IMR-90 (cell line): ENCODE data around the gene STARD13. TPM values are rescaled to one million over a fixed set of nuclear protein-coding genes. Genes with fewer than 3 reads are reported as not detected.

Experiments used
- ATAC-seq: fragments of 200-7000 bp; cut with Tn5 transposase; 2 replicates; pipeline ENCODE4 v1.9.1; 2020; ENCODE audit warnings: low read depth, mild to moderate bottlenecking, moderate library complexity
- BruUV-seq: library from RNA; stranded (reverse); fragments of 400-500 nt; replicated peaks from 2 replicates; lab custom pipeline; 2021; lab: Mats Ljungman, UMichigan
- CTCF ChIA-PET: fragments of 300-600 bp; formaldehyde crosslinking; extraction: SDS; loops from one replicate; lab custom pipeline; 2021; ENCODE audit warnings: antibody characterized with exemption; lab: Yijun Ruan, JAX
- POLR2A ChIA-PET: fragments of 300-600 bp; sonication (Branson Sonifier 250); formaldehyde crosslinking; loops from one replicate; lab custom pipeline; 2022; ENCODE audit warnings: antibody characterized with exemption; ENCODE audit not compliant: unreplicated experiment; lab: Charles Lee
- DNase-seq: peaks from one replicate; pipeline ENCODE4 v3.0.0; 2013
- H2AFZ ChIP-seq: replicated peaks from 2 replicates; pipeline ENCODE3; 2013; ENCODE audit warnings: low read length, mild to moderate bottlenecking; ENCODE audit not compliant: poor library complexity
- H2AK5ac ChIP-seq: 2 replicates; pipeline ENCODE4 v1.6.1; 2013; ENCODE audit warnings: low read depth, low read length, inconsistent platforms
- H2AK9ac ChIP-seq: replicated peaks from 2 replicates; pipeline ENCODE3; 2013; ENCODE audit warnings: mild to moderate bottlenecking, low read depth, low read length, moderate library complexity; ENCODE audit not compliant: poor library complexity
- H2BK120ac ChIP-seq: 2 replicates; pipeline ENCODE4 v1.6.1; 2013; ENCODE audit warnings: low read depth, low read length, inconsistent platforms
- H2BK15ac ChIP-seq: 3 replicates; pipeline ENCODE4 v1.6.1; 2013; ENCODE audit warnings: low read depth, low read length, inconsistent platforms
- H2BK20ac ChIP-seq: 2 replicates; pipeline ENCODE4 v1.6.1; 2013; ENCODE audit warnings: low read depth, mild to moderate bottlenecking, inconsistent platforms, low read length, moderate library complexity
- H2BK5ac ChIP-seq: 2 replicates; pipeline ENCODE4 v1.6.1; 2013; ENCODE audit warnings: mild to moderate bottlenecking, low read depth, low read length, inconsistent platforms; ENCODE audit not compliant: poor library complexity, severe bottlenecking
- H3K14ac ChIP-seq: replicated peaks from 2 replicates; pipeline ENCODE4 v1.6.1; 2013; ENCODE audit warnings: low read depth, low read length, inconsistent platforms
- H3K18ac ChIP-seq: 2 replicates; pipeline ENCODE4 v1.6.1; 2013; ENCODE audit warnings: low read depth, low read length, control low read depth
- H3K23ac ChIP-seq: 2 replicates; pipeline ENCODE4 v1.6.1; 2013; ENCODE audit warnings: low read depth, low read length, inconsistent platforms
- H3K27ac ChIP-seq: 2 replicates; pipeline ENCODE4 v1.5.1; 2013; ENCODE audit warnings: mild to moderate bottlenecking, control low read depth, low read length; ENCODE audit not compliant: insufficient read depth
- H3K27me3 ChIP-seq: 2 replicates; pipeline ENCODE4 v1.6.1; 2013; ENCODE audit warnings: low read length; ENCODE audit not compliant: control insufficient read depth, insufficient read depth
- H3K36me3 ChIP-seq: 2 replicates; pipeline ENCODE4 v1.6.1; 2013; ENCODE audit warnings: low read length, mixed read lengths; ENCODE audit not compliant: control insufficient read depth, insufficient read depth
- H3K4ac ChIP-seq: 2 replicates; pipeline ENCODE4 v1.6.1; 2013; ENCODE audit warnings: low read depth, low read length, inconsistent platforms
- H3K4me1 ChIP-seq: 2 replicates; pipeline ENCODE4 v1.6.1; 2013; ENCODE audit warnings: low read length, mixed read lengths; ENCODE audit not compliant: control insufficient read depth, insufficient read depth
- H3K4me2 ChIP-seq: 2 replicates; pipeline ENCODE4 v1.6.1; 2013; ENCODE audit warnings: low read depth, mild to moderate bottlenecking, control low read depth, low read length, moderate library complexity
- H3K4me3 ChIP-seq: 2 replicates; pipeline ENCODE4 v1.5.1; 2013; ENCODE audit warnings: low read depth, mild to moderate bottlenecking, control low read depth, low read length, moderate library complexity; ENCODE audit not compliant: insufficient read depth
- H3K56ac ChIP-seq: 2 replicates; pipeline ENCODE4 v1.6.1; 2013; ENCODE audit warnings: low read length, inconsistent platforms; ENCODE audit not compliant: insufficient read depth; ENCODE audit errors: extremely low read depth
- H3K79me1 ChIP-seq, 2 experiments: 2 replicates each; pipeline ENCODE4 v1.6.1; 2013; ENCODE audit warnings: low read length in 2 of 2, inconsistent platforms in 1 of 2, low read depth in 1 of 2
- H3K9ac ChIP-seq: 2 replicates; pipeline ENCODE4 v1.6.1; 2013; ENCODE audit warnings: low read depth, low read length, control low read depth
- H3K9me1 ChIP-seq: 2 replicates; pipeline ENCODE4 v1.6.1; 2013; ENCODE audit warnings: low read length, inconsistent platforms; ENCODE audit not compliant: insufficient read depth
- H3K9me3 ChIP-seq: 2 replicates; pipeline ENCODE4 v1.6.1; 2013; ENCODE audit warnings: low read length; ENCODE audit not compliant: control insufficient read depth, insufficient read depth
- H4K20me1 ChIP-seq: 2 replicates; pipeline ENCODE4 v1.6.1; 2013; ENCODE audit warnings: low read length, inconsistent platforms; ENCODE audit not compliant: insufficient read depth
- H4K5ac ChIP-seq: 2 replicates; pipeline ENCODE4 v1.6.1; 2013; ENCODE audit warnings: mild to moderate bottlenecking, low read depth, low read length, control low read depth
- H4K8ac ChIP-seq, 2 experiments: 2 replicates each; pipeline ENCODE4 v1.6.1; 2013; ENCODE audit warnings: low read depth in 2 of 2, low read length in 2 of 2, control low read depth in 1 of 2, inconsistent platforms in 1 of 2
- H4K91ac ChIP-seq: 2 replicates; pipeline ENCODE4 v1.6.1; 2013; ENCODE audit warnings: low read depth, low read length, inconsistent platforms; ENCODE audit not compliant: insufficient read depth
- FOS ChIP-seq: fragments of 150-350 bp; IDR thresholded peaks from 2 replicates; pipeline ENCODE4 v1.6.1; 2016; ENCODE audit warnings: low read depth, low read length
- POLR2A ChIP-seq: IDR thresholded peaks from 2 replicates; pipeline ENCODE4 v1.6.1; 2012; ENCODE audit warnings: mild to moderate bottlenecking, low read depth, low read length
- WGBS, 2 experiments: methylation state at CpG; one replicate each; pipeline versions ENCODE4 v1.1.5 to v1.1.7; 2013; ENCODE audit warnings: missing lambda C conversion rate in 2 of 2; ENCODE audit not compliant: insufficient read length in 1 of 2; ENCODE audit errors: extremely low coverage in 2 of 2; 5-methylcytosine and 5-hydroxymethylcytosine counted together
- dilution Hi-C: fragments of 300-500 bp; cut with HindIII; formaldehyde crosslinking; loops from one replicate; pipeline ENCODE4 v1.14.3; 2018; ENCODE audit warnings: low sequenced_read_pairs; ENCODE audit not compliant: unreplicated experiment
- in situ Hi-C: fragments of 300-500 bp; cut with MboI; formaldehyde crosslinking; loops from 3 replicates; pipeline ENCODE4 v1.14.3; 2019; ENCODE audit warnings: low sequenced_read_pairs, inconsistent platforms, mixed read lengths
- intact Hi-C: fragments of 100-400 bp; cut with micrococcal nuclease; formaldehyde crosslinking; loops from 2 replicates; pipeline ENCODE4 v1.10.0; 2022
- polyA plus RNA-seq, 3 experiments: library from polyadenylated mRNA; depleted of rRNA; stranded (reverse); fragments of >200 nt; gene quantifications; 2 replicates each; pipeline ENCODE4 v1.2.3, GENCODE V29; 2012; ENCODE audit warnings: low replicate concordance in 1 of 3
- total RNA-seq: library from RNA; depleted of rRNA; stranded (reverse); fragments of >200 nt; gene quantifications from 2 replicates; pipeline ENCODE4 v1.2.3, GENCODE V29; 2012

The STARD13 gene
- total and polyA plus RNA-seq, 2 of the 4 experiments (the other 2 are of a cell fraction), result 23.6 to 46.6 TPM

- Histone ChIP-seq H3K36me3 (peaks cover 5% of the 10 kb centered on the region; the same call in 1 of the 2 replicates), H3K27me3 (no peaks in the 10 kb centered on the region), H2BK5ac (peak overlapping the region; percentile 81), H2AK5ac (0 out of 2 replicates have a peak overlapping the region, but pooled peaks have one; percentile 24), H3K9ac (peak overlapping the region; percentile 17; the same call in 1 of the 2 replicates), H2BK120ac (peak overlapping the region; percentile 43), H3K79me1 (peaks cover 42 to 87% of the 10 kb centered on the region in 2 experiments), H2BK15ac (no peak overlapping the region), H3K56ac (no peak overlapping the region), H3K4me2 (peak overlapping the region; percentile 87), H2AK9ac (no peak overlapping the region), H4K8ac (peak overlapping the region; percentile 34 to 52; a peak in 2 of 4 replicates), H3K4ac (peak overlapping the region; percentile 66), H2AFZ (no peak overlapping the region), H4K91ac (peak overlapping the region; percentile 51), H3K4me3 (peak overlapping the region; percentile 7; the same call in 1 of the 2 replicates), H3K27ac (peak overlapping the region; percentile 66; the same call in 1 of the 2 replicates), H3K9me3 (no peaks in the 10 kb centered on the region), H3K23ac (peak overlapping the region; percentile 66), H3K18ac (peak overlapping the region; percentile 87), H3K14ac (peak overlapping the region; percentile 62), H2BK20ac (0 out of 2 replicates have a peak overlapping the region, but pooled peaks have one; percentile 3), H4K5ac (peak overlapping the region; percentile 21), H4K20me1 (peaks cover 53% of the 10 kb centered on the region), H3K4me1 (peaks cover 30% of the 10 kb centered on the region), H3K9me1 (peaks cover 39% of the 10 kb centered on the region)
- dilution Hi-C loops (no loop called here), intact Hi-C loops (no loop called here), in situ Hi-C loops (no loop called here)
- TF ChIP-seq FOS (no peak), POLR2A (0 out of 2 replicates have a peak, but pooled peaks have one; percentile 19)
- peak; percentile 9; the same call in 1 of the 2 replicates for ATAC-seq
- ChIA-PET CTCF (no interaction called here), POLR2A (no interaction called here)
- BruUV-seq, result no TSS peak
- WGBS, 2 experiments, result no CpG with 5 or more reads among the region's 6 CpGs
- DNase-seq, result peak; percentile 62
Measured at GRCh38 chr13:33205804-33206221, 79.7 kb downstream of the STARD13 start.
